C4-2B (cell line): ENCODE measurements around the gene TSR3.

ENCODE experiments used
- H3K27ac ChIP-seq: fragments of 450-650 bp; 2 replicates; pipeline ENCODE4 v1.5.1; 2017
- CTCF ChIP-seq: fragments of 450-650 bp; conservative IDR thresholded peaks from 2 replicates; pipeline ENCODE4 v1.5.1; 2017; ENCODE audit warnings: mild to moderate bottlenecking
- ZFX ChIP-seq: fragments of 450-650 bp; IDR thresholded peaks from 2 replicates; pipeline ENCODE4 v1.6.1; 2017

TSR3 gene

GRCh38 chr16:1394367-1394951 is 42.8 kb upstream of the TSR3 start:
- TF ChIP-seq CTCF = no peak
- no peak for TF ChIP-seq ZFX
- H3K27ac ChIP-seq = no peak overlapping the region

- TF ChIP-seq ZFX (no peak), CTCF (no peak)
- no peak overlapping the region for H3K27ac ChIP-seq
These were observed 42.0 kb upstream of the TSR3 start for GRCh38 chr16:1393613-1394176.

GRCh38 chr16:1392826-1393225 is 41.1 kb upstream of the TSR3 start:
- TF ChIP-seq CTCF = no peak
- TF ChIP-seq ZFX = no peak

GRCh38 chr16:1390239-1390779 is 38.6 kb upstream of the TSR3 start:
- TF ChIP-seq ZFX = no peak
- TF ChIP-seq CTCF = no peak
- no peak overlapping the region for H3K27ac ChIP-seq

More at GRCh38 chr16:1392826-1393225, 41.1 kb upstream of the TSR3 start:
- H3K27ac ChIP-seq = no peak overlapping the region

GRCh38 chr16:1389762-1390161 is 38.1 kb upstream of the TSR3 start:
- no peak for TF ChIP-seq ZFX
- no peak for TF ChIP-seq CTCF
- H3K27ac ChIP-seq = no peak overlapping the region

GRCh38 chr16:1387331-1387730 is 35.7 kb upstream of the TSR3 start:
- H3K27ac ChIP-seq = no peak overlapping the region
- TF ChIP-seq ZFX (no peak), CTCF (no peak)

- H3K27ac ChIP-seq = no peak overlapping the region
These were observed 33.6 kb upstream of the TSR3 start for GRCh38 chr16:1385232-1385631.

More at GRCh38 chr16:1385232-1385631, 33.6 kb upstream of the TSR3 start:
- TF ChIP-seq CTCF (no peak), ZFX (no peak)
